Uterus (tissue), 2 donors: ENCODE data around the gene ALOXE3.

Source experiments
- POLR2A ChIP-seq, 2 donors: fragments of 450-650 bp; IDR thresholded peaks; one replicate each; pipeline ENCODE4 v1.6.1; 2016; ENCODE audit warnings: antibody characterized with exemption in 2 of 2, mild to moderate bottlenecking in 1 of 2, moderate library complexity in 1 of 2
- TF ChIP-seq, protein P1 (sequence below), 4 experiments: fragments of 200-600 bp in 2 of 4; fragments of 450-650 bp in 2 of 4; sonication (generic) in 2 of 4; IDR thresholded peaks; one replicate each; pipeline ENCODE4 v1.5.1; 2016 to 2019; ENCODE audit warnings: antibody characterized with exemption in 4 of 4, mild to moderate bottlenecking in 2 of 4, moderate library complexity in 1 of 4

DNA sequence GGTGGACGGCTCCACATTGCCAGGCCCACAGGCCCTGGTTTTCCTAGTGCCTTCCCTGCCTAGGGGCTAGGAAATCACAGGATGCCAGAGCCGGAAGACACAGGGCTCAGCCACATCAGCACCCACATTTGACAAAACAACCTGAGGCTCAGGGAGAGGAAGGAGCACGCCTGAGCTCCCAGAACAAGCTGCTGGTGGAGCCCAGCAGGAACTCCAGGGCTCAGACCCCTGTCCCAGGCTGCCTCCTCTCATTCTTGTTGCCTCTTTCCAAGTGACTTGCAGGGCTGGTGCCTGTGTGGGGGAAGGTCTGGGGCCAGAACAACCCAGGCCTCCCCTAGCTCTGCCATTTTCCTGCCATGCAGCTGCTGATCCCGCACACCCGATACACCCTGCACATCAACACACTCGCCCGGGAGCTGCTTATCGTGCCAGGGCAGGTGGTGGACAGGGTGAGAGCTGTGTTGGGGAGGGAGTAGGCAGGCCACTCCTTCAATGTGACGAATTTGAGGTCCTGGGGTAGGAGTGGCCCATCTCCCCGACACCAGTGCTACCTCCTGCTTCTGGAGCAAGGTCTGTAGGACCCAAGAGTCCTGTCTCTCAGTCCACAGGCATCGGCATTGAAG is 71.9 kb downstream of the ALOXE3 start:
- no peak for TF ChIP-seq POLR2A (IDR thresholded peaks at IDR 0.05)
- TF ChIP-seq, protein P1, sequence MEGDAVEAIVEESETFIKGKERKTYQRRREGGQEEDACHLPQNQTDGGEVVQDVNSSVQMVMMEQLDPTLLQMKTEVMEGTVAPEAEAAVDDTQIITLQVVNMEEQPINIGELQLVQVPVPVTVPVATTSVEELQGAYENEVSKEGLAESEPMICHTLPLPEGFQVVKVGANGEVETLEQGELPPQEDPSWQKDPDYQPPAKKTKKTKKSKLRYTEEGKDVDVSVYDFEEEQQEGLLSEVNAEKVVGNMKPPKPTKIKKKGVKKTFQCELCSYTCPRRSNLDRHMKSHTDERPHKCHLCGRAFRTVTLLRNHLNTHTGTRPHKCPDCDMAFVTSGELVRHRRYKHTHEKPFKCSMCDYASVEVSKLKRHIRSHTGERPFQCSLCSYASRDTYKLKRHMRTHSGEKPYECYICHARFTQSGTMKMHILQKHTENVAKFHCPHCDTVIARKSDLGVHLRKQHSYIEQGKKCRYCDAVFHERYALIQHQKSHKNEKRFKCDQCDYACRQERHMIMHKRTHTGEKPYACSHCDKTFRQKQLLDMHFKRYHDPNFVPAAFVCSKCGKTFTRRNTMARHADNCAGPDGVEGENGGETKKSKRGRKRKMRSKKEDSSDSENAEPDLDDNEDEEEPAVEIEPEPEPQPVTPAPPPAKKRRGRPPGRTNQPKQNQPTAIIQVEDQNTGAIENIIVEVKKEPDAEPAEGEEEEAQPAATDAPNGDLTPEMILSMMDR (IDR thresholded peaks at IDR 0.05) = no peak
